Suppressor macrophage treated with lipopolysaccharide for 4 hours (primary cell): ENCODE results near the gene TTC39A.
"Not testable (repeated sequence)": the region's sequence is repeated elsewhere in the genome, so short reads cannot be mapped to it uniquely, and the experiment has no call there.

Experiments
- DNase-seq: peaks from one replicate; pipeline ENCODE4 v3.0.0-alpha.2; 2020

Gene TTC39A

GRCh38 chr1:51336004-51336403, 5.6 kb upstream of the TTC39A start:
- DNase-seq: no peak

GRCh38 chr1:51331206-51332100, 1.1 kb upstream of the TTC39A start:
- DNase-seq: peak; percentile 62

GRCh38 chr1:51329443-51330325, 678 bp downstream of the TTC39A start:
- DNase-seq: no peak

GRCh38 chr1:51328926-51329325, 1.4 kb downstream of the TTC39A start:
- no peak for DNase-seq

- DNase-seq: no peak
Measured at GRCh38 chr1:51328279-51328678, 2.1 kb downstream of the TTC39A start.

GRCh38 chr1:51327386-51327785, 3.0 kb downstream of the TTC39A start:
- DNase-seq: peak; percentile 35

- no peak for DNase-seq
Measured at GRCh38 chr1:51326839-51327238, 3.5 kb downstream of the TTC39A start.

GRCh38 chr1:51325878-51326755, 4.2 kb downstream of the TTC39A start:
- no peak for DNase-seq

- DNase-seq: no peak
Measured at GRCh38 chr1:51325391-51325790, 5.0 kb downstream of the TTC39A start.

- not testable (repeated sequence) for DNase-seq
Measured at GRCh38 chr1:51325011-51325385, 5.4 kb downstream of the TTC39A start.

- no peak for DNase-seq
Measured at GRCh38 chr1:51324251-51325010, 5.9 kb downstream of the TTC39A start.

- DNase-seq: no peak
Measured at GRCh38 chr1:51323778-51324177, 6.6 kb downstream of the TTC39A start.

- DNase-seq: no peak
Measured at GRCh38 chr1:51322417-51323101, 7.8 kb downstream of the TTC39A start.

- DNase-seq: no peak
Measured at GRCh38 chr1:51321924-51322280, 8.5 kb downstream of the TTC39A start.

GRCh38 chr1:51320967-51321923, 9.1 kb downstream of the TTC39A start:
- no peak for DNase-seq

GRCh38 chr1:51317798-51318197, 12.6 kb downstream of the TTC39A start:
- DNase-seq: no peak

- no peak for DNase-seq
Measured at GRCh38 chr1:51316846-51317120, 13.6 kb downstream of the TTC39A start.

- no peak for DNase-seq
Measured at GRCh38 chr1:51316113-51316845, 14.1 kb downstream of the TTC39A start.

- no peak for DNase-seq
Measured at GRCh38 chr1:51314974-51315373, 15.4 kb downstream of the TTC39A start.
